Neural progenitor cell (in vitro differentiated cells): ENCODE results near the gene NEXN.

Experiments
- CTCF ChIP-seq: fragments of 200-600 bp; sonication (generic); IDR thresholded peaks from 2 replicates; pipeline ENCODE4 v1.5.1; 2017; ENCODE audit warnings: antibody characterized with exemption, mild to moderate bottlenecking
- EZH2phosphoT487 ChIP-seq: fragments of 200-600 bp; sonication (generic); IDR thresholded peaks from 2 replicates; pipeline ENCODE4 v1.6.1; 2017; ENCODE audit warnings: antibody characterized with exemption

- TF ChIP-seq CTCF (no peak), EZH2phosphoT487 (no peak)
These were observed 87.5 kb downstream of the NEXN start for GRCh38 chr1:77975907-77976306.
